ENCODE results near the gene MPND.

The MPND gene

DNA sequence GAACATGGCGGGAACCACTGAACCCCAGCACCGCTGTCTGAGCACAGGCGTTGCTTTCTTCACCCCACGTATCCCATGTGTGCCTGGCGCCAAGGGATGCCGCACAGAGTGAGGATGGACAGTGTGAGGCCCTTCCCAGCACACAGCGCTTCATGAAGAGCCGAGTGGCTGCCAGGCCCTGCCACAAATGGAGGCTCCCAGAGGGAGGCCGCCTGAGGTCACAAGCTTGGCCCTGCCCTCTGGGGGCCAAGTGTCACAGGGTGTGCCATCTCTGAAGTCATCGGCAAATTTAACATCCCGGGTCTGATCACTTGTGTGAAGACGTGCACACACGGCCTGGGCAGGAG is 24.4 kb downstream of the MPND start:
- no peak for DNase-seq

GRCh38 chr19:4368128-4368820 is 24.9 kb downstream of the MPND start:
- peak; percentile 49 for DNase-seq

GRCh38 chr19:4369109-4369887 is 25.9 kb downstream of the MPND start:
- peak; percentile 47 for DNase-seq

- peak; percentile 82 for DNase-seq
These were observed 26.5 kb downstream of the MPND start for GRCh38 chr19:4369888-4370260.

GRCh38 chr19:4370418-4371041 is 27.2 kb downstream of the MPND start:
- no peak for DNase-seq

DNA sequence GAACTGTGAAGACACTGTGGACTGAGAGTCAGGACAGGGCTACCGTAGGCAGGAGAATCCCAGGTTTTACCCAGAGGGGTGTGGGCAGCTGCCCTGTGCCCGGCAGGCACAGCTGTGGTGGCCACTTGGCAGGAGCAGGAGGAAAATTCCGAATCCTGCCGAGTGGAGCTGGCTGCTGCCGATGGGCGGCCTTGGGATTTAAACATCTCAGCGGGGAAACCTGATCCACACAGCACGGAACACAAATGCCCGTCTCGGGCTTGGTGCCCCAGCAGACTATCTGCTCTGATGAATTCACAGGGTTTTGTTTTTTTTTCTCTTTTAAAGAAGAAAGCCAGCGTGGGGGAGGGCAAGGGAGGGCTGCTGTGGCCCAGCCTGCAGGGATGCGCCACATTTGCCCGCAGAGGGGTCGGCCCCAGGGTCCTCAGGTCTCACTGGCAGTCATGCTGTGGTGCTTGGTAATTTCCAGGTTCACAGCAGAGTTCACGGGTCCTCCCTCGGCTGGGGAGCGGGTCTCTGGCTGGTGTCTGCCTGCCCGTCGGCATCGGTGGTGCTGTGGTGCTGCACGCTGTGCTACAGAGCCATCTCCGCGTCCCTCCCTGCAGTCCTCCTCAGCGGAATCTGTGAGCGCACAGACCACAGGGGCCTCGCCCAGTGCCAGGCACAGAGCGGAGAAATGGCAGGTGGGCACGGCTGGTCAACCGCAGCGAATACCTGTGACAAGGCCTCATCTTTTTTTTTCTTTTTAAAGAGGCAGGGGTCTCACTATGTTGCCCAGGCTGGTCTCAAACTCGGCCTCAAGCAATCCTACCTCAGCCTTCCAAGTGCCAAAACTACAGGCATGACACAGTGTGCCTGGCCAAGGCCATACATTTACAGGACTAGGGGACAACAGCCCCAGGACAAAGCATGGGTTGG is 28.1 kb downstream of the MPND start:
- no peak for DNase-seq

DNA sequence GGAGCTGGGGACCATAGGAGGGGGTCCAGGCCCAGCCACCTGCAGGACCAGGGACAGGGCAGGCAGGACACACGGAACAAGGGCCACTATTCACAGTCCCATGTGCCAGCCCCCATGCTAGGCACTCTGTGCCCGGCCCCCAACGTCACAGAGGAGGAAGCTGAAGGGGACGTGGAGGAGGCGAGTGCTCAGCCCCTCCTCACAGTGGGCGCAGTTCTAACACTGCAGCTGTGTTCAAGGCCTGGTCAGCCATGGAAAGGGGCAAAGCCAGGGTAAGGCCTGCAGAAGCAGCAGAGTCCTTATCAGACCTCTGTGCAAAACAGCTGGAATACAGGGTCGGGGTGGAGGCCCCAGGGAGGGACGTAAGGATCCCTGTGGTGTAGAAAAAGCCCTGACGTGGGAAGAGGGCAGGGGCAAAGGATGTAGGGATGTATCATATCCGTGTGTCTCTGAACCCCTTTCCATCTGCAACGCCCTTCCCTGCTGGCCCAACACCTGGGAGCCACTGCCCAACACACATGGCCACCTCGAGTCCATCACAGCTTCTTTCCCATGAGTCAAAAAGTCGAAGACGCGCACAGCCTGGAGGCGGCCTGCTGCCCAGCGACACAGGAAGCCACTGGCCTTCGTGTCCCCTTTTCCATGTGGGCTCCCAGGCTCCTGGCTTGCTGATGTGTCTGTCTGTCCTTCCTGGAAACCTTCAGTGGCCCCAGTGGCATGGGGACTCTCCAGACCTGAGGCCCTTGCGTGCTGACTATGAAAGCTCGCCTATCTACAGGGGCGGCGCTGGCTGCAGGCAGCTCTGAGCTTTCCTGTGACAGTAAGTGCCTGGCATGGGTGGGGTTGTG is 29.0 kb downstream of the MPND start:
- DNase-seq, result no peak

DNA sequence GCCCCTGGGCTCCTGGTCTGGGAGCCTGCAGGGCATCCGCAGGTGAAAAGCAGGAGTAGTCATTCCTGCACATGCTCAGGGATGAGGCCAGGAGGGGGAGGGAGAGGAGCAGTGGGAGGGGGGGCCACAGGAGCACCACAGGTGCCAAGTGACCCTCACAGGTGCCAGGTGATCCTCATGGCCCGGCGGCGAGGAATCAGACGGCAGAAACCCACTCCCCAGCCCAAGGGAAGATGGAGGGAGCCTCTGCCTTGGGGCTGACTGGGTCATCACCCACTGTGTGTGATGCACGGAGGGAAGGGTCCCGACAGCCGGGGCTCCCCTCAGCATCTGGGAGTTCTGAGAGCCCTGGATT is 29.6 kb downstream of the MPND start:
- DNase-seq, result no peak

DNA sequence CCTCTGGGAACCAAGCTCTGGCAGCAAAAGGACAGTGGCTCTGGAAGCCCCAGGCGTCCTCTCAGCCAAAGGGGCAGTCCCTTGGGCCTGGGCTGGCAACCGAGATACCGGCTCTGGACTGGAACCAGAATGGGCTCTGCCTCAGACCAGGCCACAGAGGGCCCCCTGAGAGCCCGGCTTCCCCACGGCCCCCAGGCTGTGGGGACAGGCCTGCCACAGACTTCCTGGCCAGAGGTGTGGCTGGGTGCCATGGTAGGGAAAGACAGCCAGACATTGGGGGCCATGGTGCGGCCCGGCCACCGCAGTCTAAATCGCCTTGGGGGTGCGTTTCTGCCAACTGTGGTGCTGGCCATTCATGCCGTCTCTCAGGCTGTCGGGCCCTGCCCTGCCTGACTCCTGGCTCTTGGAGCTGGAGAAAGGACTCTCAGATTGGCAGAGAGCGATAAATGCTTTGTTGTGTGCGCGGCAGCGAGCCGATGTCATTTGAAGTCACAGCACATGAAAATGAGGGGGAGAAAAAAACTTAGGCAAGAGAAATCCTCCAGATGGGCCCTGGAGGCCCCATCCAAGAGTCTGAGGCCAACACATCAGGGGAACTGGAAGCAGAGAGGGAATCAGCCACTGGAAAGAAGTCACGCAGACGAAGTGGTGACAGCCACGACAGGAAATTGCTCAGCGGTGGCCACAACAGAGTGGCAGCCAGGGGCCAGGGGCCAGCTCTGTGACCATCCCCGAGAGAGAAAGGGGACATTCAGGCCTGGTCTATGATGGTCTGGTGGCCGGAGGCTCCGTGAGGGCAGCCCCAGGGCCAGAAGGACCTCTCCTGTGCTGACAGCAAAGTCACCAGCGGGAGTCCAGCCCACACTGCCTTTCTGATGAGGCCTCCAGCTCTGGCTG is 30.5 kb downstream of the MPND start:
- DNase-seq, result no peak

- peak; percentile 94 for DNase-seq
These were observed 31.3 kb downstream of the MPND start for GRCh38 chr19:4374498-4375163.

DNA sequence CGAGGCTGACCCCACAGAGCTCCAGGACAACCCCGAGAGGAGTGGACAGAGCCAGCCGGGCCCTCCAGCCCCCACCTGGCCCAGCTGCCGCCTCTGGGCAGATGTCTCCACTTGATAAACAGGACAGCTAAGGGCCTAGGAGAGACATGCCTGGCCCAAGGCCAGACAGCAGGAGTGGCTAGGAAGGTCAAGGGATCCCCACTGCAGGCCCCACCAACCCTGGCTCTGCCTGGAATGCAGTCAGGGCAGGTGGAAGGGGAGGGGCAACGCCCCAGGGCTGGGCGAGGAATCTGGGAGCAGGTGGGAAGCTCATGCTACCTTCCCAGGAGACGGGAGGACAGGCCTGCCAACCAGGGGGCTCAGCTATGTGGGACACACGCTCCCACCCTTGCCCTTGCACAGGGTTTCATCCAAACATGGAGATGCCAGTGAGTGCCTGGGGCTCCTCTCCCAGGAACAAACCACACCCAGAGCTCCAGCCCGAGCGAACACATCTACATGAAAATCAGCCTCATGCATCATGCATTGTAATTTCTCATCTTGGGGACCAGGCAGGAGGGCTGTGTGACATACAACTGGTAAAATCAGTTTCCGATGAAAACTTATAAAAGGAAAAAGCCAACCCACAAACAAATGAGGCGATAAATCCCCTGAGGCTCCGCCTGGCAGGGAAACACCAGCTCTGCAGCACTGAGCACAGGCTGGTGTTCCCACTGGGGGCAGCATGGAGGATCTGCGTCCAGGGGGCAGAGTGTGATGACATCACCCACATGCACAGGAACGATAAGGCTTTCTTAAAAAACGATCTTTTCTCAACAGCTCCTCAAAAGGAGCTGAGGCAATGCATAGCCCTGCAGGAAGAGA is 32.0 kb downstream of the MPND start:
- DNase-seq, result peak; percentile 99

DNA sequence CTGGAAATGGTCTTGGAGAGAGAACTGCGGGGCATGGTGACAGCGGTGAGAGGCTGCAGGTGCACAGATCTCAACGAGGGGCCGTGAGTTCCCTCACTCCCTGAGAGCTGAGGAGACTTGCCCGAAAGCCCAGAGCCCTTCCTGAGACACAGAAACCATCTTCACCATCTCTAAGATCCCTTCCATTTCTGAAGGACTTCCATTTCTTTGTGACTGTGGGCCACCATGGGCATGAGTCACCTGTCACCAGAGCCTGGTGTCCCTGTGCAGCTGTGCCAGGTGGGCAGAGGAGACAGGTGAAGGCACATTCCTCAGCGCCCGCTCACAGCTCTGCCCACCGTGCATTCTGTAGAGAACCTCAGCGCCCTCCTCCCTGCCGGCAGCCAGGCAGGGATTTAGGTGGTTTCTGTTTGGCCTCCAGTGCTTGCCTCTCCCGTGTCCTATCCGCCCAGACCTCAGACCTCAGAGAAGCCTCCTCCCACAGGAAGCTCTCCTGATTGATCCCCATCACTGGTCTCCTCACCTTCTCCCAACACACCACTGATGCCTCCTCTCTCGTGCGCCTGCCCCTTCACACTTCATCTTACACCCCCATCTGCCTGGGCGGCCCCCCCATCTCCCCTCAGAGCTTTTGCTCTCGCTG is 32.8 kb downstream of the MPND start:
- DNase-seq, result no peak

DNA sequence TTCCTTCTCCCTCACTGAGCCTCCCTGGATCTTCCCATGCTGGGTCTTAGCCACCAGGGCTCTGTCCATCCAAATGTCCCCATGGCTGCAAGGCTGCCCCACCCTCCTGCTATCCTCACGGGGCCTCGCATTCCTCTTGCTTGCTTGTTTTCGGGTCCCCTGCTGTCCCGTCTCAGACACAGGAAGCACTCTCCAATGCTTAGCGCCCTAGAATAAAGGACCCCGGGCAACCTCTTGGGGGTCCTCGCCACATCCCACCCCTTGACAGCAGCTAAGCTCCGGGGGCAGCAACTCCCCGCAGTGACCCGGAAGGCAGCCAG is 33.3 kb downstream of the MPND start:
- no peak for DNase-seq

GRCh38 chr19:4376991-4377781 is 33.8 kb downstream of the MPND start:
- no peak for DNase-seq

DNA sequence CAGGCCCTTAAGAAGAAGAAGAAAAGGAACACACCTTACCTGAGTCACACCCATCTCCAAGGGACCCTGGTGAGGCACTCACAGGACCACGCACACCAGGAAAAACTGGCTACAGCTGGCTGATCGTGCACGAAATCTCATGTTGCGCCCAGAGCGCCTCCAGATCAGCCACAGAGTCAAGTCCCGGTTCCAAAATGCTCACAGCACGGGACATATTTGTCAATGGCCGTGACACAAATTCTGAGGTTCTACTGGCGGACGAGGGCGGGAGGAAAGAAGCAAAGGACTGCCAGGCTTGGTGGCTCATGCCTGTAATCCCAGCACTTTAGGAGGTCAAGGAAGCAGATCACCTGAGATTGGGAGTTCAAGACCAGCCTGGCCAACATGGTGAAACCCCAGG is 35.5 kb downstream of the MPND start:
- DNase-seq, result no peak

GRCh38 chr19:4379383-4380253 is 36.3 kb downstream of the MPND start:
- DNase-seq, result no peak

GRCh38 chr19:4380254-4380727 is 36.9 kb downstream of the MPND start:
- DNase-seq, result no peak
